Measurements from ENCODE around the gene SLC22A23.

SLC22A23 gene

GRCh38 chr6:3314621-3315467 lies 142.0 kb downstream of the SLC22A23 start:
- DNase-seq: no peak

- no peak for DNase-seq
These were observed 142.7 kb downstream of the SLC22A23 start for GRCh38 chr6:3314176-3314575.

GRCh38 chr6:3312604-3313231 lies 144.1 kb downstream of the SLC22A23 start:
- no peak for DNase-seq

- DNase-seq: no peak
These were observed 145.0 kb downstream of the SLC22A23 start for GRCh38 chr6:3311826-3312225.

GRCh38 chr6:3310703-3311102 lies 146.1 kb downstream of the SLC22A23 start:
- no peak for DNase-seq

- DNase-seq: no peak
These were observed 146.8 kb downstream of the SLC22A23 start for GRCh38 chr6:3310051-3310448.

GRCh38 chr6:3309391-3310050 lies 147.3 kb downstream of the SLC22A23 start:
- DNase-seq: no peak

- no peak for DNase-seq
These were observed 148.7 kb downstream of the SLC22A23 start for GRCh38 chr6:3308106-3308505.

- no peak for DNase-seq
These were observed 149.4 kb downstream of the SLC22A23 start for GRCh38 chr6:3307436-3307835.

GRCh38 chr6:3306848-3307247 lies 150.0 kb downstream of the SLC22A23 start:
- DNase-seq: no peak

- DNase-seq: no peak
These were observed 151.0 kb downstream of the SLC22A23 start for GRCh38 chr6:3305831-3306230.

- DNase-seq: no peak
These were observed 151.7 kb downstream of the SLC22A23 start for GRCh38 chr6:3305216-3305565.

- DNase-seq: no peak
These were observed 152.2 kb downstream of the SLC22A23 start for GRCh38 chr6:3304500-3305215.

GRCh38 chr6:3303795-3304411 lies 152.9 kb downstream of the SLC22A23 start:
- no peak for DNase-seq

- DNase-seq: no peak
These were observed 155.3 kb downstream of the SLC22A23 start for GRCh38 chr6:3301506-3301905.

- DNase-seq: no peak
These were observed 157.6 kb downstream of the SLC22A23 start for GRCh38 chr6:3299221-3299620.

- DNase-seq: no peak
These were observed 158.9 kb downstream of the SLC22A23 start for GRCh38 chr6:3297909-3298308.

- no peak for DNase-seq
These were observed 159.8 kb downstream of the SLC22A23 start for GRCh38 chr6:3297006-3297405.

- DNase-seq: no peak
These were observed 160.3 kb downstream of the SLC22A23 start for GRCh38 chr6:3296537-3296936.

GRCh38 chr6:3296078-3296477 lies 160.8 kb downstream of the SLC22A23 start:
- no peak for DNase-seq

- DNase-seq: no peak
These were observed 161.7 kb downstream of the SLC22A23 start for GRCh38 chr6:3294921-3295871.

- no peak for DNase-seq
These were observed 162.5 kb downstream of the SLC22A23 start for GRCh38 chr6:3294396-3294795.

All from CD4-positive, alpha-beta T cell treated with Interleukin-4 for 4 hours (primary cell).